ENCODE measurements around the gene TBC1D2B.
"Not testable (repeated sequence)": the region's sequence is repeated elsewhere in the genome, so short reads cannot be mapped to it uniquely, and the experiment has no call there.

Gene TBC1D2B

GRCh38 chr15:77966540-77967234 lies 110.8 kb downstream of the TBC1D2B start:
- ATAC-seq (peak; percentile 60), DNase-seq (peak in 1 of 2 donors; percentile 39)
- no peak overlapping the region for H3K27ac Mint-ChIP-seq
- H3K9me3 Mint-ChIP-seq: no peaks in the 10 kb centered on the region
- no peak overlapping the region for H3K4me3 Mint-ChIP-seq
- no peaks in the 10 kb centered on the region for H3K27me3 Mint-ChIP-seq
- no peaks in the 10 kb centered on the region for H3K4me1 Mint-ChIP-seq

GRCh38 chr15:77964193-77964592 lies 113.3 kb downstream of the TBC1D2B start:
- DNase-seq (no peak), ATAC-seq (no peak)
- Mint-ChIP-seq H3K4me3 (no peak overlapping the region), H3K4me1 (peaks cover 7% of the 10 kb centered on the region), H3K9me3 (no peaks in the 10 kb centered on the region), H3K27ac (no peak overlapping the region), H3K27me3 (peaks cover 13% of the 10 kb centered on the region)

GRCh38 chr15:77959432-77959879 lies 118.1 kb downstream of the TBC1D2B start:
- H3K4me3 Mint-ChIP-seq: peak overlapping the region; percentile 52 to 68
- H3K27me3 Mint-ChIP-seq: peaks cover 26% of the 10 kb centered on the region
- ATAC-seq (peak; percentile 97), DNase-seq (peak; percentile 77 to 78)
- H3K9me3 Mint-ChIP-seq: no peaks in the 10 kb centered on the region
- peaks cover 14% of the 10 kb centered on the region for H3K4me1 Mint-ChIP-seq
- H3K27ac Mint-ChIP-seq: no peak overlapping the region

- H3K4me1 Mint-ChIP-seq: peaks cover 19% of the 10 kb centered on the region
- H3K27ac Mint-ChIP-seq, DNase-seq, H3K4me3 Mint-ChIP-seq, H3K9me3 Mint-ChIP-seq: not testable (repeated sequence)
- ATAC-seq: peak; percentile 6
- peaks cover 26% of the 10 kb centered on the region for H3K27me3 Mint-ChIP-seq
Measured at GRCh38 chr15:77958716-77959431, 118.6 kb downstream of the TBC1D2B start.

GRCh38 chr15:77958021-77958420 lies 119.5 kb downstream of the TBC1D2B start:
- Mint-ChIP-seq H3K27me3 (peaks cover 26% of the 10 kb centered on the region), H3K4me1 (peaks cover 25% of the 10 kb centered on the region)
- not testable (repeated sequence) for H3K9me3 Mint-ChIP-seq, DNase-seq, H3K27ac Mint-ChIP-seq, H3K4me3 Mint-ChIP-seq, ATAC-seq

GRCh38 chr15:77953926-77954325 lies 123.6 kb downstream of the TBC1D2B start:
- peaks cover 18% of the 10 kb centered on the region for H3K4me1 Mint-ChIP-seq
- peak; percentile 59 to 78 for DNase-seq
- H3K27ac Mint-ChIP-seq: peak overlapping the region; percentile 91 to 94
- H3K27me3 Mint-ChIP-seq: peaks cover 13% of the 10 kb centered on the region
- H3K4me3 Mint-ChIP-seq: peak overlapping the region; percentile 22 to 35
- ATAC-seq: peak; percentile 93
- H3K9me3 Mint-ChIP-seq: not testable (repeated sequence)

- H3K27ac Mint-ChIP-seq, H3K4me3 Mint-ChIP-seq, H3K9me3 Mint-ChIP-seq, H3K27me3 Mint-ChIP-seq: not testable (repeated sequence)
- DNase-seq (peak; percentile 24 to 35), ATAC-seq (peak; percentile 38)
- peaks cover 18% of the 10 kb centered on the region for H3K4me1 Mint-ChIP-seq
Measured at GRCh38 chr15:77952928-77953446, 124.5 kb downstream of the TBC1D2B start.

- DNase-seq, H3K4me3 Mint-ChIP-seq, H3K9me3 Mint-ChIP-seq, H3K27ac Mint-ChIP-seq, H3K27me3 Mint-ChIP-seq, ATAC-seq: not testable (repeated sequence)
- peaks cover 18% of the 10 kb centered on the region for H3K4me1 Mint-ChIP-seq
Measured at GRCh38 chr15:77951105-77951786, 126.3 kb downstream of the TBC1D2B start.

GRCh38 chr15:77950470-77950869 lies 127.0 kb downstream of the TBC1D2B start:
- H3K9me3 Mint-ChIP-seq, H3K4me3 Mint-ChIP-seq, H3K27ac Mint-ChIP-seq, ATAC-seq, DNase-seq, H3K27me3 Mint-ChIP-seq: not testable (repeated sequence)
- peaks cover 18% of the 10 kb centered on the region for H3K4me1 Mint-ChIP-seq

GRCh38 chr15:77945566-77945965 lies 131.9 kb downstream of the TBC1D2B start:
- Mint-ChIP-seq H3K27ac (no peak overlapping the region), H3K9me3 (no peaks in the 10 kb centered on the region), H3K4me1 (peaks cover 10% of the 10 kb centered on the region), H3K27me3 (peaks cover 6% of the 10 kb centered on the region), H3K4me3 (no peak overlapping the region)
- ATAC-seq (no peak), DNase-seq (no peak)

All from stimulated activated naive CD8-positive, alpha-beta T cell treated with anti-CD3 and anti-CD28 coated beads, Interleukin-15, amount 100 ng/mL, for 72 hours (primary cell).